Duodenal mucosa (tissue), 2 donors: ENCODE measurements around the gene NCK1.

Source experiments
- H3K27ac ChIP-seq: one replicate; pipeline ENCODE4 v1.7.0; 2013; ENCODE audit warnings: low read depth, low read length
- H3K27me3 ChIP-seq, 2 donors: one replicate each; pipeline ENCODE4 v1.7.0; 2013; ENCODE audit warnings: low read length in 2 of 2, control low read depth in 1 of 2; ENCODE audit not compliant: insufficient read depth in 2 of 2, control insufficient read depth in 1 of 2
- H3K36me3 ChIP-seq, 2 donors: one replicate each; pipeline ENCODE4 v1.7.0; 2013; ENCODE audit warnings: low read length in 2 of 2, control low read depth in 1 of 2; ENCODE audit not compliant: insufficient read depth in 2 of 2, control insufficient read depth in 1 of 2
- H3K4me1 ChIP-seq, 2 donors: one replicate each; pipeline ENCODE4 v1.7.0; 2013; ENCODE audit warnings: low read length in 2 of 2, control low read depth in 1 of 2; ENCODE audit not compliant: insufficient read depth in 2 of 2, control insufficient read depth in 1 of 2
- H3K4me3 ChIP-seq, 2 donors: one replicate each; pipeline ENCODE4 v1.7.0; 2013; ENCODE audit warnings: low read length in 2 of 2, low read depth in 1 of 2
- H3K9ac ChIP-seq, 2 donors: one replicate each; pipeline ENCODE4 v1.7.0; 2013; ENCODE audit warnings: low read length in 2 of 2, low read depth in 1 of 2
- H3K9me3 ChIP-seq, 2 donors: one replicate each; pipeline ENCODE4 v1.7.0; 2013; ENCODE audit warnings: low read length in 2 of 2, control low read depth in 1 of 2; ENCODE audit not compliant: control insufficient read depth in 1 of 2

NCK1 gene

DNA sequence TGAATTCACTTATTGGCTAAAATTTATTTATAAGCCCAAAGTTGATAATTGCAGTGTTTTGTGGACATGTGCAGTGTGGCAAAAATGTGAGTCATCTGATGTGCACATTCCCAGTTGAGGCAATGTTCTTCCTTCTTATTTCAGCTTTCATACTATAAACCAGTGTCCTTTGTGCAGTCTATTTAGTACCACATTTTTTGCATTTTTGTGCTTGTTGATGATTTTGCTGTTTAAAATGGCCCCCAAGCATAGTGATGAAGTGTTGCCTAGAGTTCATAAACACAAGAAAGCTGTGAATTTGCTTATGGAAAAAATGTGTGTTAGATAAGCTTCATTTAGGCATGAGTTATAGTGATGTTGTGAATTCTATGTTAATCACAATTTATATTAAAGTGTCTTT is 76.3 kb downstream of the NCK1 start:
- Histone ChIP-seq H3K9me3 (peaks cover 0 to 5% of the 10 kb centered on the region in 2 donors), H3K4me1 (peaks cover 0 to 4% of the 10 kb centered on the region in 2 donors), H3K36me3 (peaks cover 0 to 3% of the 10 kb centered on the region in 2 donors), H3K9ac (no peak overlapping the region), H3K27me3 (no peaks in the 10 kb centered on the region), H3K27ac (no peak overlapping the region), H3K4me3 (no peak overlapping the region)

- Histone ChIP-seq H3K4me1 (peaks cover 0 to 4% of the 10 kb centered on the region in 2 donors), H3K4me3 (no peak overlapping the region), H3K9me3 (peaks cover 0 to 5% of the 10 kb centered on the region in 2 donors), H3K36me3 (peaks cover 0 to 3% of the 10 kb centered on the region in 2 donors), H3K27me3 (no peaks in the 10 kb centered on the region), H3K27ac (no peak overlapping the region), H3K9ac (no peak overlapping the region)
Measured at GRCh38 chr3:136939489-136939888, 77.5 kb downstream of the NCK1 start.

- peaks cover 0 to 4% of the 10 kb centered on the region in 2 donors for H3K4me1 ChIP-seq
- no peak overlapping the region for H3K4me3 ChIP-seq
- H3K9me3 ChIP-seq = no peaks in the 10 kb centered on the region
- H3K27ac ChIP-seq = no peak overlapping the region
- no peak overlapping the region for H3K9ac ChIP-seq
- H3K27me3 ChIP-seq = no peaks in the 10 kb centered on the region
- peaks cover 8 to 10% of the 10 kb centered on the region in 2 donors for H3K36me3 ChIP-seq
Measured at GRCh38 chr3:136942803-136943202, 80.8 kb downstream of the NCK1 start.

- Histone ChIP-seq H3K9ac (no peak overlapping the region), H3K4me3 (no peak overlapping the region), H3K9me3 (no peaks in the 10 kb centered on the region), H3K27ac (no peak overlapping the region), H3K27me3 (no peaks in the 10 kb centered on the region), H3K36me3 (peaks cover 8 to 10% of the 10 kb centered on the region in 2 donors), H3K4me1 (peaks cover 0 to 4% of the 10 kb centered on the region in 2 donors)
Measured at GRCh38 chr3:136943436-136943835, 81.4 kb downstream of the NCK1 start.

GRCh38 chr3:136946978-136947377 is 85.0 kb downstream of the NCK1 start:
- H3K36me3 ChIP-seq = peaks cover 8 to 10% of the 10 kb centered on the region in 2 donors
- H3K4me1 ChIP-seq = peaks cover 0 to 4% of the 10 kb centered on the region in 2 donors
- H3K9ac ChIP-seq = no peak overlapping the region
- no peak overlapping the region for H3K4me3 ChIP-seq
- H3K27ac ChIP-seq = no peak overlapping the region
- no peaks in the 10 kb centered on the region for H3K27me3 ChIP-seq
- no peaks in the 10 kb centered on the region for H3K9me3 ChIP-seq

- no peaks in the 10 kb centered on the region for H3K27me3 ChIP-seq
- no peaks in the 10 kb centered on the region for H3K9me3 ChIP-seq
- H3K27ac ChIP-seq = no peak overlapping the region
- no peak overlapping the region for H3K4me3 ChIP-seq
- peaks cover 0 to 4% of the 10 kb centered on the region in 2 donors for H3K4me1 ChIP-seq
- H3K36me3 ChIP-seq = peaks cover 8 to 10% of the 10 kb centered on the region in 2 donors
- no peak overlapping the region for H3K9ac ChIP-seq
Measured at GRCh38 chr3:136947477-136947876, 85.5 kb downstream of the NCK1 start.

- Histone ChIP-seq H3K9me3 (no peaks in the 10 kb centered on the region), H3K4me3 (no peak overlapping the region), H3K27me3 (no peaks in the 10 kb centered on the region), H3K27ac (no peak overlapping the region), H3K9ac (no peak overlapping the region), H3K36me3 (peaks cover 8 to 10% of the 10 kb centered on the region in 2 donors), H3K4me1 (no peaks in the 10 kb centered on the region)
Measured at GRCh38 chr3:136949146-136949545, 87.1 kb downstream of the NCK1 start.

DNA sequence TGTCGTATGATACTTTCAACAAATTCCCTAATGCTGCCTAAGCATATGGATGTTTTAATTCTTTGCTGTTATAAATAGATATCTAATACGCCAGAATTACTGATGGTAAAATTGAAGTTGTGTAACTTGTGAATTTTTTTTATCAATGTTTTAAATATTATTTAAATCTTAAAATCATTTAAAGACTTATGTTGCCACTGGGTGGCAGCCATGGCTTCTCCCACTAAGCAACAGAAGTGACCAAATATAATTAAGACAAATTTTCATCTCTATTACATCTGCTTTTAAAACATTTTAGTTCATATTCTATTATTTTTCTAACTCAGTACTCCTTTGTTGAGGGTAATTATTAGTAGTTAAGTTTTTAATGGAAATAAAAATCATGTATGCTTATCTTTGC is 87.7 kb downstream of the NCK1 start:
- H3K27ac ChIP-seq = no peak overlapping the region
- peaks cover 0 to under 1% of the 10 kb centered on the region in 2 donors for H3K4me1 ChIP-seq
- no peak overlapping the region for H3K4me3 ChIP-seq

GRCh38 chr3:136950623-136951022 is 88.6 kb downstream of the NCK1 start:
- H3K36me3 ChIP-seq = peaks cover 6 to 8% of the 10 kb centered on the region in 2 donors
- no peaks in the 10 kb centered on the region for H3K27me3 ChIP-seq
- no peak overlapping the region for H3K4me3 ChIP-seq
- no peaks in the 10 kb centered on the region for H3K9me3 ChIP-seq
- H3K9ac ChIP-seq = no peak overlapping the region
- H3K4me1 ChIP-seq = peaks cover 8 to 9% of the 10 kb centered on the region in 2 donors
- H3K27ac ChIP-seq = no peak overlapping the region

More for the DNA sequence above, 87.7 kb downstream of the NCK1 start:
- H3K36me3 ChIP-seq = peaks cover 8 to 10% of the 10 kb centered on the region in 2 donors
- no peak overlapping the region for H3K9ac ChIP-seq
- no peaks in the 10 kb centered on the region for H3K27me3 ChIP-seq
- no peaks in the 10 kb centered on the region for H3K9me3 ChIP-seq

- H3K9ac ChIP-seq = no peak overlapping the region
- peaks cover 14 to 18% of the 10 kb centered on the region in 2 donors for H3K4me1 ChIP-seq
- H3K27ac ChIP-seq = no peak overlapping the region
- no peak overlapping the region for H3K4me3 ChIP-seq
- no peaks in the 10 kb centered on the region for H3K27me3 ChIP-seq
- H3K36me3 ChIP-seq = no peaks in the 10 kb centered on the region
- H3K9me3 ChIP-seq = no peaks in the 10 kb centered on the region
Measured at GRCh38 chr3:136952292-136952691, 90.3 kb downstream of the NCK1 start.

GRCh38 chr3:136954251-136954650 is 92.2 kb downstream of the NCK1 start:
- no peaks in the 10 kb centered on the region for H3K36me3 ChIP-seq
- peaks cover 14 to 18% of the 10 kb centered on the region in 2 donors for H3K4me1 ChIP-seq
- H3K27me3 ChIP-seq = no peaks in the 10 kb centered on the region
- H3K9me3 ChIP-seq = no peaks in the 10 kb centered on the region
- no peak overlapping the region for H3K9ac ChIP-seq
- H3K4me3 ChIP-seq = no peak overlapping the region
- H3K27ac ChIP-seq = no peak overlapping the region
